ENCODE results near the gene GGT1.

Gene GGT1

DNA sequence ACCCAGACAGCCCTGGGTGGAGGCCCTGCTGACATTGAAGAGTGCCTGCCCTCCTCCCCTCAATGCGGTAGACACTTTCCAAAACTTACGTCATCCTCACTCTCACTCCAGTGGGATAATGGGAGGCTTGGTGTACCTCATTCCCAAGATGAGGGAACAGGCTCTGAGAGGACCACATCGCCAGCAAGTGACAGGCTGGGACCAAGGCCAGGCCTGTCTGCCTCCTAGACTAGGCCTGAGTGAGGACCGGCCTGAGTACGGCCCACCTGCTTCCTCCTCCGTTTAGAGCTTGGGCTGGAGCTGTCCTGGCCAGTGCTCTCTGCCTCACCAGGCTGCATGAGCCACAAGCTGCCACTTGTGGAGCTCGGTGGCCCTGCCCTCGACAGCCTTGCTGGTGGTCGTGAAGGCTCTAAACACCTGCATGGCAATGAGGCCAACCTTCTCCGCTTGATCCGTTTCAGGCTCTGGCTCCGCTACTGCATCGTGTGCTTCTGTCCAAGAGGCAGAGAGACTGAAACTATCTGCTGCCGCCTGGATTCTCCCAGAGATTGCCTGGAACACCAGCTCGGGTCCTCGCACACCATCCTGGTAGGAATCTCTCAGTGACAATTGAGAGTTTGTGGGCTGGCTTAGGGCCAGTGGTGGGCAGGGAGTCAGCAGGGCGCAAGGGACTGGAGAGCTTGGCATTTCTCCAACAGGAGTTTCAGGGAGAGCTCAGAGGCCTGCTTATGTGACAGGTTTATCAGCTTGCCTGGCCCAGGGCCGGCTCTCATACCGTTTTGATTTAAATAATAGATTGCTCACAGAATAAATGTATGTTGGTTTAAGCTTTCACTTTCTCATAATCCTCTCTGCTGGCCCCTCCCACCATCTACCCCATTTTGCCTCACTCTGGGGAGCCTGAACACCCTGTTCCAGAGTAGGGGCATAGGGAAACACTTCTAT is 19.5 kb upstream of the GGT1 start (continued):
- TF ChIP-seq, protein P1, sequence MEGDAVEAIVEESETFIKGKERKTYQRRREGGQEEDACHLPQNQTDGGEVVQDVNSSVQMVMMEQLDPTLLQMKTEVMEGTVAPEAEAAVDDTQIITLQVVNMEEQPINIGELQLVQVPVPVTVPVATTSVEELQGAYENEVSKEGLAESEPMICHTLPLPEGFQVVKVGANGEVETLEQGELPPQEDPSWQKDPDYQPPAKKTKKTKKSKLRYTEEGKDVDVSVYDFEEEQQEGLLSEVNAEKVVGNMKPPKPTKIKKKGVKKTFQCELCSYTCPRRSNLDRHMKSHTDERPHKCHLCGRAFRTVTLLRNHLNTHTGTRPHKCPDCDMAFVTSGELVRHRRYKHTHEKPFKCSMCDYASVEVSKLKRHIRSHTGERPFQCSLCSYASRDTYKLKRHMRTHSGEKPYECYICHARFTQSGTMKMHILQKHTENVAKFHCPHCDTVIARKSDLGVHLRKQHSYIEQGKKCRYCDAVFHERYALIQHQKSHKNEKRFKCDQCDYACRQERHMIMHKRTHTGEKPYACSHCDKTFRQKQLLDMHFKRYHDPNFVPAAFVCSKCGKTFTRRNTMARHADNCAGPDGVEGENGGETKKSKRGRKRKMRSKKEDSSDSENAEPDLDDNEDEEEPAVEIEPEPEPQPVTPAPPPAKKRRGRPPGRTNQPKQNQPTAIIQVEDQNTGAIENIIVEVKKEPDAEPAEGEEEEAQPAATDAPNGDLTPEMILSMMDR (tag by site-specific recombination; IDR thresholded peaks at IDR 0.05), result peak; percentile 18; the same call in 1 of the 2 replicates
- TF ChIP-seq, protein P2, sequence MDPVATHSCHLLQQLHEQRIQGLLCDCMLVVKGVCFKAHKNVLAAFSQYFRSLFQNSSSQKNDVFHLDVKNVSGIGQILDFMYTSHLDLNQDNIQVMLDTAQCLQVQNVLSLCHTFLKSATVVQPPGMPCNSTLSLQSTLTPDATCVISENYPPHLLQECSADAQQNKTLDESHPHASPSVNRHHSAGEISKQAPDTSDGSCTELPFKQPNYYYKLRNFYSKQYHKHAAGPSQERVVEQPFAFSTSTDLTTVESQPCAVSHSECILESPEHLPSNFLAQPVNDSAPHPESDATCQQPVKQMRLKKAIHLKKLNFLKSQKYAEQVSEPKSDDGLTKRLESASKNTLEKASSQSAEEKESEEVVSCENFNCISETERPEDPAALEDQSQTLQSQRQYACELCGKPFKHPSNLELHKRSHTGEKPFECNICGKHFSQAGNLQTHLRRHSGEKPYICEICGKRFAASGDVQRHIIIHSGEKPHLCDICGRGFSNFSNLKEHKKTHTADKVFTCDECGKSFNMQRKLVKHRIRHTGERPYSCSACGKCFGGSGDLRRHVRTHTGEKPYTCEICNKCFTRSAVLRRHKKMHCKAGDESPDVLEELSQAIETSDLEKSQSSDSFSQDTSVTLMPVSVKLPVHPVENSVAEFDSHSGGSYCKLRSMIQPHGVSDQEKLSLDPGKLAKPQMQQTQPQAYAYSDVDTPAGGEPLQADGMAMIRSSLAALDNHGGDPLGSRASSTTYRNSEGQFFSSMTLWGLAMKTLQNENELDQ (tag by site-specific recombination; IDR thresholded peaks at IDR 0.05; ENCODE audit: low read depth), result no peak
- peak; percentile 93 for TF ChIP-seq ZBTB48 (tag by site-specific recombination; IDR thresholded peaks at IDR 0.05)
- TF ChIP-seq, protein P3, sequence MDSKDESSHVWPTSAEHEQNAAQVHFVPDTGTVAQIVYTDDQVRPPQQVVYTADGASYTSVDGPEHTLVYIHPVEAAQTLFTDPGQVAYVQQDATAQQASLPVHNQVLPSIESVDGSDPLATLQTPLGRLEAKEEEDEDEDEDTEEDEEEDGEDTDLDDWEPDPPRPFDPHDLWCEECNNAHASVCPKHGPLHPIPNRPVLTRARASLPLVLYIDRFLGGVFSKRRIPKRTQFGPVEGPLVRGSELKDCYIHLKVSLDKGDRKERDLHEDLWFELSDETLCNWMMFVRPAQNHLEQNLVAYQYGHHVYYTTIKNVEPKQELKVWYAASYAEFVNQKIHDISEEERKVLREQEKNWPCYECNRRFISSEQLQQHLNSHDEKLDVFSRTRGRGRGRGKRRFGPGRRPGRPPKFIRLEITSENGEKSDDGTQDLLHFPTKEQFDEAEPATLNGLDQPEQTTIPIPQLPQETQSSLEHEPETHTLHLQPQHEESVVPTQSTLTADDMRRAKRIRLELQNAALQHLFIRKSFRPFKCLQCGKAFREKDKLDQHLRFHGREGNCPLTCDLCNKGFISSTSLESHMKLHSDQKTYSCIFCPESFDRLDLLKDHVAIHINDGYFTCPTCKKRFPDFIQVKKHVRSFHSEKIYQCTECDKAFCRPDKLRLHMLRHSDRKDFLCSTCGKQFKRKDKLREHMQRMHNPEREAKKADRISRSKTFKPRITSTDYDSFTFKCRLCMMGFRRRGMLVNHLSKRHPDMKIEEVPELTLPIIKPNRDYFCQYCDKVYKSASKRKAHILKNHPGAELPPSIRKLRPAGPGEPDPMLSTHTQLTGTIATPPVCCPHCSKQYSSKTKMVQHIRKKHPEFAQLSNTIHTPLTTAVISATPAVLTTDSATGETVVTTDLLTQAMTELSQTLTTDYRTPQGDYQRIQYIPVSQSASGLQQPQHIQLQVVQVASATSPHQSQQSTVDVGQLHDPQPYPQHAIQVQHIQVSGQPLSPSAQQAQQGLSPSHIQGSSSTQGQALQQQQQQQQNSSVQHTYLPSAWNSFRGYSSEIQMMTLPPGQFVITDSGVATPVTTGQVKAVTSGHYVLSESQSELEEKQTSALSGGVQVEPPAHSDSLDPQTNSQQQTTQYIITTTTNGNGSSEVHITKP (tag by site-specific recombination; IDR thresholded peaks at IDR 0.05), result peak; percentile 13
- TF ChIP-seq ZEB2 (tag by site-specific recombination; IDR thresholded peaks at IDR 0.05), result peak; percentile 32; the same call in 1 of the 2 replicates
- no peak for TF ChIP-seq SP2 (tag by site-specific recombination; IDR thresholded peaks at IDR 0.05)
- TF ChIP-seq ZNF544 (tag by site-specific recombination; IDR thresholded peaks at IDR 0.05), result no peak
- no peak for TF ChIP-seq KLF1 (tag by site-specific recombination; IDR thresholded peaks at IDR 0.05)
- no peak for TF ChIP-seq ZNF274 (IDR thresholded peaks at IDR 0.05; ENCODE audit: low read length)
- TF ChIP-seq ZNF274 (tag by site-specific recombination; IDR thresholded peaks at IDR 0.05; ENCODE audit: borderline replicate concordance), result no peak
- TF ChIP-seq ZNF138 (tag by site-specific recombination; IDR thresholded peaks at IDR 0.05; ENCODE audit: borderline replicate concordance), result no peak
- TF ChIP-seq ZNF23 (tag by site-specific recombination; IDR thresholded peaks at IDR 0.05; ENCODE audit: borderline replicate concordance), result no peak
- TF ChIP-seq ZBTB20 (tag by site-specific recombination; IDR thresholded peaks at IDR 0.05), result 0 out of 2 replicates have a peak, but pooled peaks have one; percentile 39
- TF ChIP-seq ZNF670 (tag by site-specific recombination; IDR thresholded peaks at IDR 0.05; ENCODE audit: low read depth), result no peak
- TF ChIP-seq ZFP41 (tag by site-specific recombination; IDR thresholded peaks at IDR 0.05; ENCODE audit: borderline replicate concordance), result no peak
- TF ChIP-seq, protein P4, sequence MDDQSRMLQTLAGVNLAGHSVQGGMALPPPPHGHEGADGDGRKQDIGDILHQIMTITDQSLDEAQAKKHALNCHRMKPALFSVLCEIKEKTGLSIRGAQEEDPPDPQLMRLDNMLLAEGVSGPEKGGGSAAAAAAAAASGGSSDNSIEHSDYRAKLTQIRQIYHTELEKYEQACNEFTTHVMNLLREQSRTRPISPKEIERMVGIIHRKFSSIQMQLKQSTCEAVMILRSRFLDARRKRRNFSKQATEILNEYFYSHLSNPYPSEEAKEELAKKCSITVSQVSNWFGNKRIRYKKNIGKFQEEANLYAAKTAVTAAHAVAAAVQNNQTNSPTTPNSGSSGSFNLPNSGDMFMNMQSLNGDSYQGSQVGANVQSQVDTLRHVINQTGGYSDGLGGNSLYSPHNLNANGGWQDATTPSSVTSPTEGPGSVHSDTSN (CRISPR knock-in tag; IDR thresholded peaks at IDR 0.05), result no peak
- TF ChIP-seq, protein P5, sequence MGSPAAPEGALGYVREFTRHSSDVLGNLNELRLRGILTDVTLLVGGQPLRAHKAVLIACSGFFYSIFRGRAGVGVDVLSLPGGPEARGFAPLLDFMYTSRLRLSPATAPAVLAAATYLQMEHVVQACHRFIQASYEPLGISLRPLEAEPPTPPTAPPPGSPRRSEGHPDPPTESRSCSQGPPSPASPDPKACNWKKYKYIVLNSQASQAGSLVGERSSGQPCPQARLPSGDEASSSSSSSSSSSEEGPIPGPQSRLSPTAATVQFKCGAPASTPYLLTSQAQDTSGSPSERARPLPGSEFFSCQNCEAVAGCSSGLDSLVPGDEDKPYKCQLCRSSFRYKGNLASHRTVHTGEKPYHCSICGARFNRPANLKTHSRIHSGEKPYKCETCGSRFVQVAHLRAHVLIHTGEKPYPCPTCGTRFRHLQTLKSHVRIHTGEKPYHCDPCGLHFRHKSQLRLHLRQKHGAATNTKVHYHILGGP (tag by site-specific recombination; IDR thresholded peaks at IDR 0.05), result peak; percentile 58; the same call in 1 of the 2 replicates
- no peak for TF ChIP-seq ZNF510 (tag by site-specific recombination; IDR thresholded peaks at IDR 0.05; ENCODE audit: insufficient replicate concordance)
- no peak for TF ChIP-seq ZNF549 (tag by site-specific recombination; IDR thresholded peaks at IDR 0.05)
- TF ChIP-seq, protein P6, sequence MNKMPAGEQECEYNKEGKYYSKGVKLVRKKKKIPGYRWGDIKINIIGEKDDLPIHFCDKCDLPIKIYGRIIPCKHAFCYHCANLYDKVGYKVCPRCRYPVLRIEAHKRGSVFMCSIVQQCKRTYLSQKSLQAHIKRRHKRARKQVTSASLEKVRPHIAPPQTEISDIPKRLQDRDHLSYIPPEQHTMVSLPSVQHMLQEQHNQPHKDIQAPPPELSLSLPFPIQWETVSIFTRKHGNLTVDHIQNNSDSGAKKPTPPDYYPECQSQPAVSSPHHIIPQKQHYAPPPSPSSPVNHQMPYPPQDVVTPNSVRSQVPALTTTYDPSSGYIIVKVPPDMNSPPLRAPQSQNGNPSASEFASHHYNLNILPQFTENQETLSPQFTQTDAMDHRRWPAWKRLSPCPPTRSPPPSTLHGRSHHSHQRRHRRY (tag by site-specific recombination; IDR thresholded peaks at IDR 0.05), result no peak
- TF ChIP-seq GFI1B (tag by site-specific recombination; IDR thresholded peaks at IDR 0.05), result no peak
- no peak for TF ChIP-seq ZNF664 (tag by site-specific recombination; IDR thresholded peaks at IDR 0.05)
- no peak for TF ChIP-seq ZNF624 (tag by site-specific recombination; IDR thresholded peaks at IDR 0.05)
- TF ChIP-seq ZNF121 (tag by site-specific recombination; IDR thresholded peaks at IDR 0.05), result peak; percentile 77; the same call in 1 of the 2 replicates
- peak; percentile 68; the same call in 1 of the 2 replicates for TF ChIP-seq IKZF3 (tag by site-specific recombination; IDR thresholded peaks at IDR 0.05)
- TF ChIP-seq GLIS2 (tag by site-specific recombination; IDR thresholded peaks at IDR 0.05), result peak; percentile 63
- peak; percentile 65 for TF ChIP-seq ZIC2 (tag by site-specific recombination; IDR thresholded peaks at IDR 0.05)
